Fibroblast of the aortic adventitia (primary cell): ENCODE measurements around the gene SLC13A1. TPM values are rescaled to one million over a fixed set of nuclear protein-coding genes. Genes with fewer than 3 reads are reported as not detected.

Source experiments
- DNase-seq: peaks from one replicate; pipeline ENCODE4 v3.0.0-alpha.2; 2010; ENCODE audit warnings: low read depth
- H3K4me3 ChIP-seq: 2 replicates; pipeline ENCODE4 v1.5.1; 2011; ENCODE audit warnings: low read depth, mild to moderate bottlenecking, control low read depth, low read length, moderate library complexity
- CTCF ChIP-seq: IDR thresholded peaks from 2 replicates; pipeline ENCODE4 v1.5.1; 2011; ENCODE audit warnings: mild to moderate bottlenecking, low read length, control low read depth, inconsistent platforms; ENCODE audit not compliant: insufficient read depth
- total RNA-seq: library from RNA; depleted of rRNA; stranded (reverse); fragments of >200 nt; gene quantifications from 2 replicates; pipeline ENCODE4 v1.2.3, GENCODE V29; 2012; ENCODE audit warnings: low replicate concordance

The SLC13A1 gene
- total RNA-seq, 1 donor, result not detected

GRCh38 chr7:123210986-123211385, 11.2 kb upstream of the SLC13A1 start:
- no peak for DNase-seq
- no peak for TF ChIP-seq CTCF
- no peak overlapping the region for H3K4me3 ChIP-seq

DNA sequence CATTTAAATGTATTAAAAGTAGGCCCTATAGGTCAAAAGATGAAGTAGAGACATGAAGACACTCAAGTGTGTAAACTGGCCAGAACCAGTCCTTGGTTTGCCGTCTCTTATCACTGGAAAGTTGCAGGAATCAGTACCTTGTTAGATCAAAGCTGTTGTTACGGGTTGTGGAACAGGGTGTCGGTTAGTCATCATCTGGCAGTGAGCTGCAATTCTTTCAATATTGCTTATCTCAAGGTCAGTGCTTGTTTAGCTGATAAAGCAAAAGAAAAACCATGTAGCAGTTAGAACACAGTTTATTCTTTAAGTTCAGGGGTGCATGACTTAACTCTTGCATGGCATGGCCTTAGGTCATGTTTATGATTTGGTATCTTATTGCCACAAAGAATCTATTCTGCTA, 10.0 kb upstream of the SLC13A1 start:
- no peak overlapping the region for H3K4me3 ChIP-seq

GRCh38 chr7:123208793-123209192, 9.0 kb upstream of the SLC13A1 start:
- peak; percentile 26 for DNase-seq
- peak; percentile 38 for TF ChIP-seq CTCF
- no peak overlapping the region for H3K4me3 ChIP-seq

More for the DNA sequence above, 10.0 kb upstream of the SLC13A1 start:
- peak; percentile 29 for DNase-seq
- TF ChIP-seq CTCF, result no peak

DNA sequence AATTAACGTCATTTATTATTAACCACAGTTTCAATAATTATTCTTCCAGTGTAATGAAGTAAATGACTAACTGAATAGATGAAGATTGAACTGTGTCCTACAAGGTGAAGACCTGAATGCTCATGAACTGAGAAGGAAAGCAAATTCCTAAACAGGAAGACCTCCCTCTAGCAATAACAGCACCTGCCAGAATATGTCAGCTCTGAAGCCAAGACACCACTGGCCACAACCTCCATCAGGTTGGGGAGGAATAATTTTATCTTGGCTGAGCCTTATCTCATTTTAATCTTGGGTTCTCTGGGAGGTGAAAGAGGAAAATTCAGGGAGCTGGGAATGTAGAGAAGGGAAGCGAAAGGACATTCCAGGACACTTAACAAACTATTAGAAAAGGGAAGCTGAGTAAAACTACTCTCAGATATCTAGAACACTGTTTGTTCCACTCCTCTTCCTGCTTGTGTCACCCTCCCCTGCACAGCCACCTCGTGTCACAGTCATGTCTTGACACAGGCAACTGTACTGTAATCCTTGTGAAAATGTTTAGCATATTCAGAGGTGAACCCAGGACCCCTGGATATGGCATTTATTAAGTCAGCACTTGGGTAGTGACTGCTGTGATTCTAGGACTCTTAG, 4.6 kb upstream of the SLC13A1 start:
- H3K4me3 ChIP-seq, result no peak overlapping the region
- TF ChIP-seq CTCF, result no peak
- DNase-seq, result no peak

DNA sequence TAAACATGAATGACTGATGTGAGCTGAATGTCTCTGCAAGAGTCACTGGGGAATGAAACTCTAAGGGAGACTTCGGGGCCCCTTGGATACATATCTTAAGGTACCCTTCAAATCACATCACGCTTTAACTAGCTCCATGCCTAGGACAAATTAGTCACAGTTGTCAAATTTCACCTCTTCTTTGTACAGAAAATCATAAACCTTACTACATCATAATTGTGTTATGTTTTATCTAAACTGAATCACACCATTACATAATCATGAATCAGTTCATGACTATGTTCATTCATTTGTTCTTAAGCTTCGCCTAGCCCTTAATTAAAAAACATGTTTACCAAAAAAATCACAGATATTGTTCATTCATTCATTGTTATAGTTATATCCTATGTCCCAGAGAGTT, 2.1 kb upstream of the SLC13A1 start:
- H3K4me3 ChIP-seq, result no peak overlapping the region
- DNase-seq, result no peak
- TF ChIP-seq CTCF, result no peak

- no peak for TF ChIP-seq CTCF
- no peak overlapping the region for H3K4me3 ChIP-seq
- no peak for DNase-seq
These were observed 809 bp downstream of the SLC13A1 start for GRCh38 chr7:123198668-123199652.
